Vagina (tissue), 2 donors: Measurements from ENCODE around the gene USF3.
A peak's percentile ranks its signal among the peaks of the same experiment; 100 is the strongest.

Experiments used
- CTCF ChIP-seq, 3 experiments: fragments of 450-650 bp in 2 of 3; fragments of 200-600 bp in 1 of 3; sonication (generic) in 1 of 3; IDR thresholded peaks; one replicate each; pipeline ENCODE4 v1.5.1; 2017 to 2019; ENCODE audit warnings: antibody characterized with exemption in 3 of 3, mild to moderate bottlenecking in 2 of 3, moderate library complexity in 2 of 3
- POLR2A ChIP-seq, 2 donors: fragments of 450-650 bp; IDR thresholded peaks; one replicate each; pipeline ENCODE4 v1.6.1; 2017; ENCODE audit warnings: antibody characterized with exemption in 2 of 2, mild to moderate bottlenecking in 2 of 2, moderate library complexity in 2 of 2
- POLR2AphosphoS5 ChIP-seq, 2 donors: sonication (generic); formaldehyde crosslinking; IDR thresholded peaks; one replicate each; pipeline ENCODE4 v1.9.0; 2017; ENCODE audit warnings: antibody characterized with exemption in 2 of 2, mild to moderate bottlenecking in 2 of 2, low read depth in 1 of 2; ENCODE audit not compliant: insufficient read depth in 1 of 2

GRCh38 chr3:113626503-113627371 is 69.7 kb downstream of the USF3 start:
- TF ChIP-seq POLR2A (IDR thresholded peaks at IDR 0.05): no peak
- no peak for TF ChIP-seq POLR2AphosphoS5 (IDR thresholded peaks at IDR 0.05; ENCODE audit: insufficient read depth in 1 of 2, low read depth in 1 of 2)
- peak; percentile 58 to 69 (median 65) for TF ChIP-seq CTCF (IDR thresholded peaks at IDR 0.05)
